ENCODE results near the gene RPL7A. TPM values are rescaled to one million over a fixed set of nuclear protein-coding genes. Genes with fewer than 3 reads are reported as not detected.

The RPL7A gene
- total RNA-seq, 4 donors from 2014 or later: 1,385 to 2,320 (median 1,660) TPM

DNA sequence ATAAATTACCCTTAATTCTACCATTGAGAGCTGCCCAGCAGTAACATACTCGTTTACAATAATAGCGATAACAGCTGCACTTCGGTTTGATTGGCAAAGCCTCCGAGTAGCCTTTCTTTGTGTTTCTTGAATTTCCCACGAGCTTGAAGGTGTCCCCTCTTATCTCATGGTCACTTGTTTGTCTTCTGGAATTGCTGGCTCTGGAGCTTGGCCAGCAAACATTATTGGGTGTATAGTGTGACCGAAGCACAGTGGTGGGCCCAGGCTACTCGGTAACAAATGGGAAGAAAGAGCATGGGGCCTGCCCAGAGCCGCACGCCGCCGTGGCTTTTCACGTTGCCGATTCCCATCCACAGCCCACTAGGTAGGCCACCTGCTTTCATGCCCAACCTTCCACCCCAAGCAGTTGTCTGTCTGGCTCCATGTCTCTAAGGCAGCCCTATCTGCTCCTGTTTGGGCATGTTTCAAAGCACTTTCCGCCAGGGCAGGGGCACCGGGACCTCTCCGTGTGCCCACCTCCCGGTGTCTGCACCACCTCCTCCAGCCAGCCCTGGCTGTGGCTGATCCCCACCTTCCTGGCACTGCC lies 36.8 kb downstream of the RPL7A start:
- Histone ChIP-seq H3K27ac (no peak overlapping the region), H3K4me3 (no peak overlapping the region), H3K27me3 (peaks cover 9% of the 10 kb centered on the region), H3K4me1 (no peaks in the 10 kb centered on the region), H3K9me3 (no peaks in the 10 kb centered on the region), H3K36me3 (no peaks in the 10 kb centered on the region)
- TF ChIP-seq, protein P1, sequence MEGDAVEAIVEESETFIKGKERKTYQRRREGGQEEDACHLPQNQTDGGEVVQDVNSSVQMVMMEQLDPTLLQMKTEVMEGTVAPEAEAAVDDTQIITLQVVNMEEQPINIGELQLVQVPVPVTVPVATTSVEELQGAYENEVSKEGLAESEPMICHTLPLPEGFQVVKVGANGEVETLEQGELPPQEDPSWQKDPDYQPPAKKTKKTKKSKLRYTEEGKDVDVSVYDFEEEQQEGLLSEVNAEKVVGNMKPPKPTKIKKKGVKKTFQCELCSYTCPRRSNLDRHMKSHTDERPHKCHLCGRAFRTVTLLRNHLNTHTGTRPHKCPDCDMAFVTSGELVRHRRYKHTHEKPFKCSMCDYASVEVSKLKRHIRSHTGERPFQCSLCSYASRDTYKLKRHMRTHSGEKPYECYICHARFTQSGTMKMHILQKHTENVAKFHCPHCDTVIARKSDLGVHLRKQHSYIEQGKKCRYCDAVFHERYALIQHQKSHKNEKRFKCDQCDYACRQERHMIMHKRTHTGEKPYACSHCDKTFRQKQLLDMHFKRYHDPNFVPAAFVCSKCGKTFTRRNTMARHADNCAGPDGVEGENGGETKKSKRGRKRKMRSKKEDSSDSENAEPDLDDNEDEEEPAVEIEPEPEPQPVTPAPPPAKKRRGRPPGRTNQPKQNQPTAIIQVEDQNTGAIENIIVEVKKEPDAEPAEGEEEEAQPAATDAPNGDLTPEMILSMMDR (IDR thresholded peaks at IDR 0.05): no peak
- TF ChIP-seq POLR2AphosphoS5 (IDR thresholded peaks at IDR 0.05) (no peak), POLR2A (IDR thresholded peaks at IDR 0.05) (no peak), EP300 (IDR thresholded peaks at IDR 0.05) (no peak)
- WGBS, 2 donors (ENCODE audit: low coverage in 1 of 2): 62 to 96% methylated on average over 5 to 7 of the region's 17 CpGs
- ATAC-seq: no peak

DNA sequence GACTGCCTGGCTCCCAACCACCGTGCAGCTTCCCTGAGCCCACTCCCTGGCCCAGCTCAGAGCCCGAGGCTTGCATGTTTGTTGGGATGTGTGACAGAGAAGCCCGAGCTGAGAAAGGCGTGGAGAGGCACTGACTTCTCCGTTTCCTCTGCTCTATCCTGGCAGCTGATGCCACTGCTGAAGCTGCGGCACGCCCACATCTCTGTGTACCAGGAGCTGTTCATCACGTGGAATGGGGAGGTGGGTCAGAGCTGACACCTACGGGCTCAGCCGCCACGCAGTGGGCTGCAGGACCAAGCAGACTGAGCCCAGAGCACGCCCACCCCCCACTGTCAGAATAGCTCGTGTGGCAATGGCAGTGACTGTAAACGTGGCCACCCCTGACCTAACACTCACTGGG lies 37.4 kb downstream of the RPL7A start:
- H3K9me3 ChIP-seq: no peaks in the 10 kb centered on the region
- WGBS, 2 donors (ENCODE audit: low coverage in 1 of 2): 68 to 92% methylated on average over 3 to 5 of the region's 14 CpGs
- no peaks in the 10 kb centered on the region for H3K36me3 ChIP-seq
- H3K27me3 ChIP-seq: peaks cover 13% of the 10 kb centered on the region
- ATAC-seq: no peak
- H3K4me3 ChIP-seq: no peak overlapping the region
- TF ChIP-seq, protein P1 (IDR thresholded peaks at IDR 0.05): no peak
- TF ChIP-seq POLR2AphosphoS5 (IDR thresholded peaks at IDR 0.05): no peak
- no peak overlapping the region for H3K27ac ChIP-seq
- no peaks in the 10 kb centered on the region for H3K4me1 ChIP-seq

DNA sequence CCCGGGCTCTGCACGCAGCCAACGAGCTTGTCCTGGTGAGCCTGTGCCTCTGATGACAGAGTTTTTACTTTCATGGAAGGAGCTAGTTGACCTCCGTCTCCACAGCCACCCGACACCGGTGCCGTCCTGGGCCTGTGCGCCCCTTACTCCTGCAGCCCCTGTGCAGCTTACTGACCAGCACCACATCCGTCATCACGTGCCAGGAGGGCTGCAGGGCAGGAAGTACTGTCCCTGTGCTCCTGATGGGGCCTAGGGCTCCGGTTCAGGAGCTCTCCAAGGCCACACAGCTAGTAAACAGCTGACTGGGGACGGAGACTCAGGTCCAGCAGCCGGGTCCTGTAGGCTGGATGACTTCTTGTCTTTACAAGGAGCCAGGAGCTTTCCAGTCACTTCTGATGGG lies 38.3 kb downstream of the RPL7A start:
- peaks cover 20% of the 10 kb centered on the region for H3K27me3 ChIP-seq
- no peak for ATAC-seq
- no peak overlapping the region for H3K4me3 ChIP-seq
- no peaks in the 10 kb centered on the region for H3K4me1 ChIP-seq
- WGBS, 2 donors (ENCODE audit: low coverage in 1 of 2): no CpG with 5 or more reads among the region's 13 CpGs
- H3K9me3 ChIP-seq: no peaks in the 10 kb centered on the region
- no peaks in the 10 kb centered on the region for H3K36me3 ChIP-seq
- H3K27ac ChIP-seq: no peak overlapping the region
- TF ChIP-seq, protein P1 (IDR thresholded peaks at IDR 0.05): no peak
- TF ChIP-seq POLR2AphosphoS5 (IDR thresholded peaks at IDR 0.05) (no peak), POLR2A (IDR thresholded peaks at IDR 0.05) (no peak), EP300 (IDR thresholded peaks at IDR 0.05) (no peak)

DNA sequence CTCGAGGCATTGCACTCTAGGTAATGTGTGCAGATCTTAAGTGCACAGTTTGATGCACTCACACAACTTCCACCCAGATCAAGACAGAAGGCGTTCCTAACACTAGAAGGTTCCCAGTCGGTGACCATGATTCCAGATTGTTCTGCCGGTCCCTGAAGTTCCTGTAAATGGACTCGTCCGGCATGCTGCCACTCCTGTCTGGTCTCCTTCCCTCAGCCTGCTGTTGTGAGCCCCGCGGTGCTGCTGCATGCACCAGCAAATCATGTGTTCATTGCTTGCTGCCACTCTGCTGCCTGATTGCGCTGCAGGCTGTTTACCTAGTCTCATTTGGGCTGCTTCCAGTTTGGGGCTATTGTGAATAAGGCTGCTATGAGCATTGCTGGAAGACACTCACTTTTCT lies 39.7 kb downstream of the RPL7A start:
- ATAC-seq: no peak
- TF ChIP-seq, protein P1 (IDR thresholded peaks at IDR 0.05): no peak
- TF ChIP-seq POLR2AphosphoS5 (IDR thresholded peaks at IDR 0.05) (no peak), EP300 (IDR thresholded peaks at IDR 0.05) (no peak), POLR2A (IDR thresholded peaks at IDR 0.05) (no peak)
- no peak overlapping the region for H3K4me3 ChIP-seq
- no peaks in the 10 kb centered on the region for H3K4me1 ChIP-seq
- peaks cover 29% of the 10 kb centered on the region for H3K27me3 ChIP-seq
- 72 to 89% methylated on average over 3 to 8 of the region's 9 CpGs for WGBS, 2 donors (ENCODE audit: low coverage in 1 of 2)
- no peaks in the 10 kb centered on the region for H3K36me3 ChIP-seq
- H3K9me3 ChIP-seq: no peaks in the 10 kb centered on the region
- H3K27ac ChIP-seq: no peak overlapping the region

DNA sequence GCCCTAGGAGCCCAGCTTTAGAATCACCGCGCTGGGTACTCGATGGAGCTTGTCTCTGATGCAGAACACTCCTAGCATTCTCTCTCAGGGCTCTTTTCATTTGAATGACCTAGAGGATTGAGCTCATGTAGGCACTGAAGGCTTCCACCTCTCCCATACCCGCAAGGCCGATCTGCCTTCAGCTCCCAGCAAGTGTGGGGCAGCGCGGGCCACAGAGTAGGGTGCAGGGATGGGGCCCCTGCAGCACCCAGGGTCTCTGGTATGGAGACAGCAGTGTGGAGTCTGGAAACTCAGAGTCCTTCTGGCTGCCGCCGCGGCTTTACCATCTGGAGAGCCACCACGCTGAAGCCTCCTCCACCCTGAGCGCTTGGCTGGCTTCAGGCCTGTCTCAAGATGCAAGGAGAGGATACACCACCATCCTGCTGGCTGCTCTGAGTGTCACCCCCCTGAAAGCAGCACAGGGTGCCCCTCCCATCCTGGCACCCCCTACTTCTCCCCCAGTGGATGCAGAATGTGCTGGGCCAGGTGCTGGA lies 41.1 kb downstream of the RPL7A start:
- Histone ChIP-seq H3K27me3 (peaks cover 43% of the 10 kb centered on the region), H3K36me3 (no peaks in the 10 kb centered on the region), H3K9me3 (no peaks in the 10 kb centered on the region), H3K4me3 (no peak overlapping the region), H3K27ac (no peak overlapping the region), H3K4me1 (no peaks in the 10 kb centered on the region)
- TF ChIP-seq POLR2AphosphoS5 (IDR thresholded peaks at IDR 0.05): no peak
- no peak for TF ChIP-seq EP300 (IDR thresholded peaks at IDR 0.05)
- ATAC-seq: no peak
- WGBS, 2 donors (ENCODE audit: low coverage in 1 of 2): 86% methylated on average over 2 of the region's 12 CpGs; no CpG with 5 or more reads in 1 of the 2 donors
